Fibroblast of skin of left quadriceps (primary cell): ENCODE results near the gene PRF1.

Source experiments
- DNase-seq, 2 experiments: peaks; one replicate each; pipeline ENCODE4 v3.0.0-alpha.2; 2013; ENCODE audit warnings: low read depth in 2 of 2

PRF1 gene

GRCh38 chr10:70576803-70577517, 25.6 kb downstream of the PRF1 start:
- no peak for DNase-seq

GRCh38 chr10:70575874-70576802, 26.4 kb downstream of the PRF1 start:
- DNase-seq, result no peak

GRCh38 chr10:70575486-70575873, 27.1 kb downstream of the PRF1 start:
- no peak for DNase-seq

GRCh38 chr10:70573599-70574506, 28.7 kb downstream of the PRF1 start:
- DNase-seq, result no peak

GRCh38 chr10:70571636-70572439, 30.7 kb downstream of the PRF1 start:
- DNase-seq, result no peak

- DNase-seq, result no peak
Measured at GRCh38 chr10:70571236-70571635, 31.3 kb downstream of the PRF1 start.

- no peak for DNase-seq
Measured at GRCh38 chr10:70568781-70569495, 33.6 kb downstream of the PRF1 start.

- no peak for DNase-seq
Measured at GRCh38 chr10:70568113-70568512, 34.4 kb downstream of the PRF1 start.

GRCh38 chr10:70567603-70568002, 34.9 kb downstream of the PRF1 start:
- no peak for DNase-seq

GRCh38 chr10:70566515-70567290, 35.8 kb downstream of the PRF1 start:
- DNase-seq, result no peak

GRCh38 chr10:70565556-70566514, 36.7 kb downstream of the PRF1 start:
- DNase-seq, result no peak

- no peak for DNase-seq
Measured at GRCh38 chr10:70564901-70565351, 37.6 kb downstream of the PRF1 start.

- DNase-seq, result no peak
Measured at GRCh38 chr10:70564113-70564725, 38.3 kb downstream of the PRF1 start.

GRCh38 chr10:70563230-70563629, 39.3 kb downstream of the PRF1 start:
- DNase-seq, result no peak

GRCh38 chr10:70562036-70562755, 40.3 kb downstream of the PRF1 start:
- no peak for DNase-seq

- no peak for DNase-seq
Measured at GRCh38 chr10:70561558-70561957, 41.0 kb downstream of the PRF1 start.

- DNase-seq, result peak in 1 of 2 experiments; percentile 46
Measured at GRCh38 chr10:70561070-70561469, 41.5 kb downstream of the PRF1 start.
